H1 (cell line): ENCODE data around the gene BROX. TPM values are rescaled to one million over a fixed set of nuclear protein-coding genes. Genes with fewer than 3 reads are reported as not detected.

Experiments
- CTCF ChIA-PET: fragments of 300-600 bp; sonication (Branson Sonifier 250); formaldehyde crosslinking; loops from one replicate; lab custom pipeline; 2021; ENCODE audit not compliant: partially characterized antibody; lab: Charles Lee
- POLR2A ChIA-PET: fragments of 300-600 bp; sonication (Branson Sonifier 250); formaldehyde crosslinking; loops from one replicate; lab custom pipeline; 2021; ENCODE audit warnings: inconsistent platforms; ENCODE audit not compliant: partially characterized antibody; lab: Charles Lee
- DNase-seq, 2 experiments: peaks; one replicate each; pipeline versions ENCODE4 v3.0.0 to v3.0.0-alpha.2; 2010 to 2022; ENCODE audit warnings: low spot score in 2 of 2, low read depth in 1 of 2, mixed read lengths in 1 of 2
- FAIRE-seq: peaks from 2 replicates; lab custom pipeline; 2011; peaks lifted over from hg19 to GRCh38; lab: Jason Lieb, UNC
- H2AFZ ChIP-seq: 2 replicates; pipeline ENCODE4 v1.8.1; 2012; ENCODE audit warnings: low read length, inconsistent platforms
- H2AK5ac ChIP-seq: 2 replicates; pipeline ENCODE4 v1.6.1; 2013; ENCODE audit warnings: low read depth, low read length
- H2BK120ac ChIP-seq: replicated peaks from 2 replicates; pipeline ENCODE3; 2013; ENCODE audit warnings: low read depth, low read length, inconsistent platforms
- H2BK12ac ChIP-seq: 2 replicates; pipeline ENCODE4 v1.6.1; 2013; ENCODE audit warnings: low read depth, low read length
- H2BK15ac ChIP-seq: 2 replicates; pipeline ENCODE4 v1.6.1; 2013; ENCODE audit warnings: low read length
- H2BK20ac ChIP-seq: 2 replicates; pipeline ENCODE4 v1.6.1; 2013; ENCODE audit warnings: low read length
- H2BK5ac ChIP-seq: 2 replicates; pipeline ENCODE4 v1.6.1; 2013; ENCODE audit warnings: low read depth, low read length
- H3K14ac ChIP-seq: 2 replicates; pipeline ENCODE4 v1.6.1; 2013; ENCODE audit warnings: inconsistent platforms; ENCODE audit not compliant: insufficient read length
- H3K18ac ChIP-seq: 2 replicates; pipeline ENCODE4 v1.6.1; 2013; ENCODE audit warnings: low read length; ENCODE audit errors: extremely low read depth
- H3K23ac ChIP-seq: 2 replicates; pipeline ENCODE4 v1.6.1; 2013; ENCODE audit warnings: inconsistent platforms; ENCODE audit not compliant: insufficient read length
- H3K23me2 ChIP-seq: 2 replicates; pipeline ENCODE4 v1.6.1; 2013; ENCODE audit warnings: low read depth, low read length
- H3K27ac ChIP-seq: 2 replicates; pipeline ENCODE4 v1.6.1; 2011; ENCODE audit warnings: low read depth, low read length, inconsistent platforms
- H3K27me3 ChIP-seq, 4 experiments: replicated peaks in 1 of 4; 1 replicate in 1 of 4; 2 replicates in 3 of 4; pipeline versions ENCODE4 v1.6.1 to v1.8.1; 2011 to 2013; ENCODE audit warnings: low read length in 3 of 4, mild to moderate bottlenecking in 3 of 4, inconsistent platforms in 2 of 4, mixed read lengths in 2 of 4, moderate library complexity in 1 of 4; ENCODE audit not compliant: control insufficient read depth in 3 of 4, insufficient read depth in 3 of 4; ENCODE audit errors: extremely low read depth in 1 of 4
- H3K36me3 ChIP-seq, 4 experiments: 2 replicates each; pipeline versions ENCODE4 v1.6.1 to v1.8.1; 2011 to 2013; ENCODE audit warnings: mild to moderate bottlenecking in 4 of 4, low read length in 3 of 4, moderate library complexity in 2 of 4, control low read depth in 1 of 4, inconsistent platforms in 1 of 4; ENCODE audit not compliant: insufficient read depth in 4 of 4, control insufficient read depth in 2 of 4
- H3K4ac ChIP-seq: replicated peaks from 2 replicates; pipeline ENCODE3; 2013; ENCODE audit warnings: low read length, low read depth, mixed read lengths, inconsistent platforms; ENCODE audit not compliant: insufficient read length
- H3K4me1 ChIP-seq, 4 experiments: replicated peaks in 1 of 4; 1 replicate in 1 of 4; 2 replicates in 3 of 4; pipeline versions ENCODE4 v1.6.1 to v1.8.1; 2011 to 2013; ENCODE audit warnings: low read length in 3 of 4, inconsistent platforms in 2 of 4, mixed read lengths in 1 of 4; ENCODE audit not compliant: insufficient read depth in 4 of 4, control insufficient read depth in 3 of 4
- H3K4me2 ChIP-seq, 2 experiments: 2 replicates each; pipeline versions ENCODE4 v1.6.1 to v1.8.1; 2011 to 2013; ENCODE audit warnings: low read depth in 2 of 2, low read length in 2 of 2, control low read depth in 1 of 2, inconsistent platforms in 1 of 2, mild to moderate bottlenecking in 1 of 2; ENCODE audit not compliant: insufficient read depth in 1 of 2
- H3K4me3 ChIP-seq, 4 experiments: fragments of 200-600, 300-600 bp in 1 of 4; sonication (generic), shearing (Covaris generic), sonication (Bioruptor Twin) in 1 of 4; 2 replicates each; pipeline versions ENCODE4 v1.5.1 to v1.8.1; 2011 to 2016; ENCODE audit warnings: low read length in 4 of 4, low read depth in 3 of 4, control low read depth in 2 of 4, inconsistent platforms in 2 of 4, mild to moderate bottlenecking in 2 of 4, mixed read lengths in 1 of 4, moderate library complexity in 1 of 4; ENCODE audit not compliant: insufficient read depth in 2 of 4; ENCODE audit errors: extremely low read depth in 1 of 4
- H3K56ac ChIP-seq: replicated peaks from 2 replicates; pipeline ENCODE3; 2013; ENCODE audit warnings: low read depth, mild to moderate bottlenecking, mixed read lengths, low read length, inconsistent platforms; ENCODE audit not compliant: insufficient read length
- H3K79me1 ChIP-seq: 2 replicates; pipeline ENCODE4 v1.6.1; 2013; ENCODE audit warnings: low read depth, low read length, control low read depth
- H3K79me2 ChIP-seq, 2 experiments: 2 replicates each; pipeline versions ENCODE4 v1.6.1 to v1.8.1; 2012 to 2013; ENCODE audit warnings: low read length in 2 of 2, mild to moderate bottlenecking in 2 of 2, inconsistent platforms in 1 of 2; ENCODE audit not compliant: insufficient read depth in 2 of 2, control insufficient read depth in 1 of 2
- H3K9ac ChIP-seq, 4 experiments: replicated peaks in 1 of 4; 1 replicate in 1 of 4; 2 replicates in 3 of 4; pipeline versions ENCODE4 v1.6.1 to v1.8.1; 2011 to 2013; ENCODE audit warnings: low read depth in 3 of 4, low read length in 3 of 4, control low read depth in 2 of 4, mild to moderate bottlenecking in 2 of 4, moderate library complexity in 2 of 4, inconsistent platforms in 1 of 4; ENCODE audit errors: extremely low read depth in 1 of 4
- H3K9me3 ChIP-seq, 2 experiments: 2 replicates each; pipeline versions ENCODE4 v1.6.1 to v1.8.1; 2012 to 2013; ENCODE audit warnings: mild to moderate bottlenecking in 2 of 2, moderate library complexity in 2 of 2, control low read depth in 1 of 2, inconsistent platforms in 1 of 2, low read depth in 1 of 2, low read length in 1 of 2, mixed read lengths in 1 of 2; ENCODE audit not compliant: insufficient read depth in 2 of 2
- H4K20me1 ChIP-seq, 2 experiments: replicated peaks in 1 of 2; 2 replicates each; pipeline versions ENCODE3 to v1.8.1; 2011 to 2013; ENCODE audit warnings: inconsistent platforms in 2 of 2, low read length in 2 of 2, mild to moderate bottlenecking in 1 of 2; ENCODE audit not compliant: insufficient read depth in 2 of 2, control insufficient read depth in 1 of 2
- H4K5ac ChIP-seq: 2 replicates; pipeline ENCODE4 v1.6.1; 2013; ENCODE audit warnings: low read length, low read depth, mixed read lengths, inconsistent platforms; ENCODE audit not compliant: insufficient read length
- H4K8ac ChIP-seq: 2 replicates; pipeline ENCODE4 v1.8.0; 2013; ENCODE audit warnings: mild to moderate bottlenecking, moderate library complexity, low read length, inconsistent platforms; ENCODE audit not compliant: insufficient read depth; ENCODE audit errors: extremely low read depth
- H4K91ac ChIP-seq: replicated peaks from 2 replicates; pipeline ENCODE3; 2013; ENCODE audit warnings: low read length, mixed read lengths, inconsistent platforms; ENCODE audit not compliant: insufficient read length
- ASH2L ChIP-seq: fragments of 200-600, 300-600 bp; sonication (generic); IDR thresholded peaks from one replicate; pipeline ENCODE4 v1.7.1; 2017; ENCODE audit warnings: low read length
- BACH1 ChIP-seq: IDR thresholded peaks from 2 replicates; pipeline ENCODE4 v1.6.1; 2012; ENCODE audit warnings: low read length, improper control_type of control experiment
- BRCA1 ChIP-seq: IDR thresholded peaks from 2 replicates; pipeline ENCODE4 v1.6.1; 2012; ENCODE audit warnings: low read depth, low read length, improper control_type of control experiment
- EZH2 ChIP-seq: fragments of 200-600 bp; sonication (generic); IDR thresholded peaks from 2 replicates; pipeline ENCODE4 v1.7.1; 2012; ENCODE audit warnings: low read depth, mild to moderate bottlenecking, moderate library complexity, low read length, inconsistent platforms; ENCODE audit not compliant: severe bottlenecking
- GABPA ChIP-seq: IDR thresholded peaks from 2 replicates; pipeline ENCODE4 v1.6.1; 2011; ENCODE audit warnings: mild to moderate bottlenecking, low read length, moderate library complexity, borderline replicate concordance; ENCODE audit not compliant: insufficient read depth
- JUN ChIP-seq: IDR thresholded peaks from 2 replicates; pipeline ENCODE4 v1.6.1; 2011; ENCODE audit warnings: low read depth, mild to moderate bottlenecking, improper control_type of control experiment, low read length
- KDM5A ChIP-seq: fragments of 200-600 bp; IDR thresholded peaks from 2 replicates; pipeline ENCODE4 v1.7.1; 2012; ENCODE audit warnings: mild to moderate bottlenecking, low read length, inconsistent platforms, mixed read lengths
- RFX5 ChIP-seq: IDR thresholded peaks from 2 replicates; pipeline ENCODE4 v1.6.1; 2011; ENCODE audit warnings: low read depth, low read length, improper control_type of control experiment, borderline replicate concordance
- TAF1 ChIP-seq: IDR thresholded peaks from 2 replicates; pipeline ENCODE4 v1.6.1; 2011; ENCODE audit warnings: mild to moderate bottlenecking, low read depth, low read length
- WGBS, 2 experiments: shearing (Covaris generic) in 1 of 2; methylation state at CpG; one replicate each; pipeline versions ENCODE4 v1.1.6 to v1.1.7; 2013 to 2015; ENCODE audit warnings: low lambda C conversion rate in 2 of 2, mixed read lengths in 2 of 2, inconsistent platforms in 1 of 2, low coverage in 1 of 2, missing lambda C conversion rate in 1 of 2; ENCODE audit not compliant: insufficient replicate concordance in 2 of 2, insufficient coverage in 1 of 2, insufficient read length in 1 of 2; ENCODE audit errors: extremely low coverage in 1 of 2, missing lambda C conversion rate in 1 of 2; 5-methylcytosine and 5-hydroxymethylcytosine counted together
- polyA plus RNA-seq, 7 experiments: library from polyadenylated mRNA; depleted of rRNA in 3 of 7; stranded (reverse) in 5 of 7; unstranded in 2 of 7; fragments of >200 nt in 5 of 7; fragments of 200-250 nt in 2 of 7; gene quantifications; 1 replicate in 5 of 7; 2 replicates in 1 of 7; 4 replicates in 1 of 7; pipeline versions ENCODE4 v1.2.1 to v1.2.3, GENCODE V29; 2011 to 2013; ENCODE audit warnings: missing spikeins in 2 of 7, mixed read lengths in 2 of 7
- total RNA-seq: library from RNA; stranded (reverse); fragmentation: NEBNext Ultra II Directional; extraction: Animal tissue kit (Norgen Biotek cat#: 25700); gene quantifications from 2 replicates; pipeline ENCODE4 v1.2.1, GENCODE V29; 2021
- TF ChIP-seq, protein P1 (sequence below): IDR thresholded peaks from 2 replicates; pipeline ENCODE4 v1.6.1; 2011; ENCODE audit warnings: low read depth, mild to moderate bottlenecking, low read length; ENCODE audit not compliant: insufficient read depth
- TF ChIP-seq, protein P2 (sequence below), 3 experiments: IDR thresholded peaks; 1 replicate in 2 of 3; 2 replicates in 1 of 3; pipeline versions ENCODE4 v1.5.1 to v1.6.1; 2011; ENCODE audit warnings: low read length in 3 of 3, mild to moderate bottlenecking in 3 of 3, inconsistent platforms in 2 of 3, low read depth in 1 of 3, moderate library complexity in 1 of 3; ENCODE audit not compliant: insufficient read depth in 1 of 3; ENCODE audit errors: control extremely low read depth in 1 of 3

BROX gene
- total and polyA plus RNA-seq, 2 of the 8 experiments (the other 6 are each of a cell fraction or from before 2014, with no cell fraction given): 3.8 to 26.7 TPM

DNA sequence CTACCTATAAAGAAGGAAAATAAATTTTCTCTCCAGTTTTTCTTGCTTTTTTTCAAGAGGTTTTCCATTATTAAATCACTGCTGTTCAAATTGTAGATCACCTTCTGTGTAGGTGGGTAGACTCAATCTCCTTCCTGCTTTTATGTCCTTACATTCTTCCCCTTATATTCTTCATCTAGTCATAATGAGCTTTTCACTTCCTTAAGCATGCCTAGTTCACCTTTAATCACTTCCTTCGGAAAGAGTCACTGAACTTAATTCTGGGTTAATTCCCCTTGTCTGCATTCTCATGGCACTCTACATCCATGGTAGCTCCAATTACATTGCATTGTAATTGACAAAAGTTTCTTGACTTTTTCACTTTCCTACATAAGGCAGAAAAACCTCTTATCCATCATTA lies 18.5 kb downstream of the BROX start:
- H3K36me3 ChIP-seq: peaks cover 4 to 67% (median 29%) of the 10 kb centered on the region in 4 experiments; a peak in 7 of 8 replicates
- DNase-seq (no peak), FAIRE-seq (no peak)
- H3K4me1 ChIP-seq: peaks cover 0 to 3% (median 2%) of the 10 kb centered on the region in 4 experiments; a peak in 2 of 7 replicates
- H2BK12ac ChIP-seq: no peak overlapping the region
- no peaks in the 10 kb centered on the region for H3K79me1 ChIP-seq
- CTCF ChIA-PET: interaction anchor here (0.7 kb wide), 1 partner anchor 17 kb away, joined by 5 read pairs; no protein-coding TSS in a partner anchor
- H2BK120ac ChIP-seq: no peak overlapping the region
- H3K4me2 ChIP-seq: no peak overlapping the region
- no peak overlapping the region for H2BK20ac ChIP-seq
- no peak overlapping the region for H2AFZ ChIP-seq
- H3K56ac ChIP-seq: no peak overlapping the region
- H4K91ac ChIP-seq: no peak overlapping the region
- H4K8ac ChIP-seq: no peak overlapping the region
- no peak overlapping the region for H3K18ac ChIP-seq
- H3K4ac ChIP-seq: no peak overlapping the region
- no peak overlapping the region for H2BK5ac ChIP-seq
- H3K27me3 ChIP-seq: no peaks in the 10 kb centered on the region
- no peak overlapping the region for H3K9ac ChIP-seq
- H3K27ac ChIP-seq: no peak overlapping the region
- H3K9me3 ChIP-seq: no peaks in the 10 kb centered on the region
- no peaks in the 10 kb centered on the region for H3K23me2 ChIP-seq
- no peak overlapping the region for H3K23ac ChIP-seq
- H2BK15ac ChIP-seq: no peak overlapping the region
- H2AK5ac ChIP-seq: no peak overlapping the region
- WGBS, 2 experiments: 93% methylated on average over 1 of the region's 1 CpG; no CpG with 5 or more reads in 1 of the 2 experiments
- H4K20me1 ChIP-seq: no peaks in the 10 kb centered on the region
- POLR2A ChIA-PET: interaction anchor here (1.5 kb wide), 1 partner anchor 171 kb away, joined by 3 read pairs; no protein-coding TSS in a partner anchor
- H3K4me3 ChIP-seq: no peak overlapping the region
- H3K79me2 ChIP-seq: no peaks in the 10 kb centered on the region
- no peak overlapping the region for H3K14ac ChIP-seq
- H4K5ac ChIP-seq: no peak overlapping the region
- TF ChIP-seq EZH2 (no peak), ASH2L (no peak), KDM5A (no peak), BACH1 (no peak), RFX5 (no peak), TAF1 (no peak), BRCA1 (no peak), GABPA (no peak), JUN (no peak)
- TF ChIP-seq, protein P1, sequence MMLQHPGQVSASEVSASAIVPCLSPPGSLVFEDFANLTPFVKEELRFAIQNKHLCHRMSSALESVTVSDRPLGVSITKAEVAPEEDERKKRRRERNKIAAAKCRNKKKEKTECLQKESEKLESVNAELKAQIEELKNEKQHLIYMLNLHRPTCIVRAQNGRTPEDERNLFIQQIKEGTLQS: no peak
- TF ChIP-seq, protein P2, sequence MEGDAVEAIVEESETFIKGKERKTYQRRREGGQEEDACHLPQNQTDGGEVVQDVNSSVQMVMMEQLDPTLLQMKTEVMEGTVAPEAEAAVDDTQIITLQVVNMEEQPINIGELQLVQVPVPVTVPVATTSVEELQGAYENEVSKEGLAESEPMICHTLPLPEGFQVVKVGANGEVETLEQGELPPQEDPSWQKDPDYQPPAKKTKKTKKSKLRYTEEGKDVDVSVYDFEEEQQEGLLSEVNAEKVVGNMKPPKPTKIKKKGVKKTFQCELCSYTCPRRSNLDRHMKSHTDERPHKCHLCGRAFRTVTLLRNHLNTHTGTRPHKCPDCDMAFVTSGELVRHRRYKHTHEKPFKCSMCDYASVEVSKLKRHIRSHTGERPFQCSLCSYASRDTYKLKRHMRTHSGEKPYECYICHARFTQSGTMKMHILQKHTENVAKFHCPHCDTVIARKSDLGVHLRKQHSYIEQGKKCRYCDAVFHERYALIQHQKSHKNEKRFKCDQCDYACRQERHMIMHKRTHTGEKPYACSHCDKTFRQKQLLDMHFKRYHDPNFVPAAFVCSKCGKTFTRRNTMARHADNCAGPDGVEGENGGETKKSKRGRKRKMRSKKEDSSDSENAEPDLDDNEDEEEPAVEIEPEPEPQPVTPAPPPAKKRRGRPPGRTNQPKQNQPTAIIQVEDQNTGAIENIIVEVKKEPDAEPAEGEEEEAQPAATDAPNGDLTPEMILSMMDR (IDR thresholded peaks at IDR 0.05; ENCODE audit: control extremely low read depth in 1 of 3, insufficient read depth in 1 of 3, low read depth in 1 of 3, low read length in 3 of 3): no peak
